ENCODE measurements around the gene ZFYVE28.
A peak's percentile ranks its signal among the peaks of the same experiment; 100 is the strongest.

Gene ZFYVE28

DNA sequence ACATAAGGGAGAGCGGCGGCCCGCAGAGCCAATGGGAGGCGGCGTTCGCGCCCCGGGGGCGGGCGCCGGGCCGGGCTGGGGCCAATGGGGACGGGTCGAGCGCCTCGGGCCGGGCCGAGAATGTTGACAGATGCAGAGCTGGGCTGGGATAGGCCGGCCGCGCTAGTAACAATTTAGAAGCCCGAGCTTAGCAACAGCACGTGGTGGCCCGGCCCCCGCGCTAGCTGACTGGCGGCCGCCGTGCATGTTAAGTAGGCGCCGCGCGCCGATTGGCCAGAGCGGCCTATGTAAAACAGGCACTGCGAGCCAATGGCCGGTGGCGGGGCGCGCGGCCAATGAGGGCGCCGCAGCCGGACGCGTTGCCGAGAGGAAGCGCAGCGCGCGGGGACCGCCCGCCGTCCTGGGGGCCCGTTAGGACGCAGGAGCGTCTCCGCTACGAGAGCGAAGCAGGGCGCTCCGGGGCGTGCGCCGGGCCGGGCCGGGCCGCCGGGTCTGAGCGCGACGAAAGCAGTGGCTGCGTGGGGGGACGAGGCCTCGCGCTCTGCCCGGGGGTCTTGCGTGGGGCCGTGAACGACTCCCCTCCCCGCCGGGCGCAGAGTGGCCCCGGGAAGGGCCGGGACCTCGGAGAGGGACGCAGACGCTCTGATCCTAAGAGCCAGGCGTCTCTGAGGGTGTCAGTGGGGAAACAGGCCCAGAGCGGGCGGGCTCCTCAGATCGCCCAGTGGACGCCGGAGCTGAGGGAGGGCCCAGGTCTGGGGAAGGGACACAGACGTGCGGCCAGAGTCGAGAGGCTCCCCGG lies 156.1 kb downstream of the ZFYVE28 start:
- no peaks in the 10 kb centered on the region for H3K27me3 ChIP-seq (ENCODE audit: control insufficient read depth, insufficient read depth, low read length)
- peaks cover 27% of the 10 kb centered on the region for H3K36me3 ChIP-seq (ENCODE audit: insufficient read depth, low read length)
- H3K4me3 ChIP-seq (ENCODE audit: low read length): peak overlapping the region; percentile 95
- H3K9me3 ChIP-seq (replicated peaks; ENCODE audit: low read length): no peaks in the 10 kb centered on the region
- H3K9ac ChIP-seq (ENCODE audit: low read depth, low read length): peak overlapping the region; percentile 89
- peak overlapping the region; percentile 89 for H3K4me2 ChIP-seq (ENCODE audit: low read length)
- H3K4me1 ChIP-seq (ENCODE audit: control insufficient read depth, insufficient read depth, low read length): peaks cover 58% of the 10 kb centered on the region

DNA sequence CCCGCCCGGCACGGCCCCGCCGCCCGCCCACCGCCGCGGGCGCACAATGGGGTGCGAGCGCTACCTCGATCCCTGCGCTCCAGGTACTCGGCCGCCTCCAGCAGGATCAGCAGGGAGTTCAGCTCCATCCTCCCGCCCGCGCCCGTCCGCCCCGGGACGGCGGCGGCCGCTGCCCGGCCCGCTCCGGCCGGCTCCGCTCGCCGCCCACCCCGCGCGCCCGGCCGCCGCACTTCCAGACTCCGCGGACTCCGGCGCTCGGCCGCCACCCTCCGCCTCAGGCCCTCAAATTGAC lies 156.6 kb downstream of the ZFYVE28 start, which contains the start of gene MXD4:
Gene MXD4 (minus strand): TSS at position 257 of the 292 bp plus-strand sequence. CDS start 129 bp downstream, at position 128.
- Histone ChIP-seq H3K36me3 (ENCODE audit: insufficient read depth, low read length) (peaks cover 31% of the 10 kb centered on the region), H3K4me2 (ENCODE audit: low read length) (peak within 1 kb of the TSS; percentile 100), H3K4me1 (ENCODE audit: control insufficient read depth, insufficient read depth, low read length) (peaks cover 61% of the 10 kb centered on the region), H3K9me3 (replicated peaks; ENCODE audit: low read length) (no peaks in the 10 kb centered on the region), H3K27me3 (ENCODE audit: control insufficient read depth, insufficient read depth, low read length) (no peaks in the 10 kb centered on the region), H3K4me3 (ENCODE audit: low read length) (peak within 1 kb of the TSS; percentile 95), H3K9ac (ENCODE audit: low read depth, low read length) (peak within 1 kb of the TSS; percentile 95)

DNA sequence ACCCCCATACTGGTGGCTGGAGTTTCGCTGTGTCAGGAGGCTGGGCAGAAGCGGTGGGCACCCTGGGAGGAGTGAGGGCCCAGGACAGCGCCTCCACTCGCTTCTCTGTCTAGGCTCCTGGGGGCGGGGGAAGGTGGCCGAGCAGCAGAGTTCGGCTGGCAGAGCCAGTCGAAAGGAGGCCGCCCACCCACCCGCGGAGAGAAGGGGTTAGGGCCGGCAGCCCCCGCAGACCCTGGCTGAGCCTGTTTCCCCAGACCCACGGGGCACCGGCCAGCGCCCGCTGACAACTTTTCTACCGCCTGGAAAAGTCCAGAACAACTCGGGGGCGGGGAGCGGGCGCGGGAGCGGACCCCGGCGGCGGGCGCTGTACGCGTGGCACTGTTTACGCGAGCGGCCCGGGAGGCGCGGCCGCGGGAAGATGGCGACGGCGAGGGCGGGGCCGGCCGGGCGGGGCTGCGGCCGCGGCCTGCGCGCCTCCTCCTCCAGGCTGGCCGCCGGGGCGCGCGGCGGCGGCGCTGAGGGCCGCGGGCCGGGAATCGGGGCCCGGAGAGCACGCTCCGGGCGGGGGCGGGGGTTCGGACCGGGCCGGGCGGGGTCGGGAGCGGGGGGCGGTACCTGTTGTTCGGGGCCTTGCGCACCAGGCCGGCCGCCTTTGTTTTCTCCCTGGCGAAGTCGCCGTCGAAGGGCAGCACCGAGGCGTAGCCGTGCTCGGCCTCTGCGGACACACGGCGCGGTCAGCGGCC lies 157.2 kb downstream of the ZFYVE28 start:
- peak overlapping the region; percentile 95 for H3K4me3 ChIP-seq (ENCODE audit: low read length)
- H3K9me3 ChIP-seq (replicated peaks; ENCODE audit: low read length): no peaks in the 10 kb centered on the region
- no peaks in the 10 kb centered on the region for H3K27me3 ChIP-seq (ENCODE audit: control insufficient read depth, insufficient read depth, low read length)
- H3K36me3 ChIP-seq (ENCODE audit: insufficient read depth, low read length): peaks cover 35% of the 10 kb centered on the region
- peaks cover 61% of the 10 kb centered on the region for H3K4me1 ChIP-seq (ENCODE audit: control insufficient read depth, insufficient read depth, low read length)
- peak overlapping the region; percentile 100 for H3K4me2 ChIP-seq (ENCODE audit: low read length)
- peak overlapping the region; percentile 95 for H3K9ac ChIP-seq (ENCODE audit: low read depth, low read length)

DNA sequence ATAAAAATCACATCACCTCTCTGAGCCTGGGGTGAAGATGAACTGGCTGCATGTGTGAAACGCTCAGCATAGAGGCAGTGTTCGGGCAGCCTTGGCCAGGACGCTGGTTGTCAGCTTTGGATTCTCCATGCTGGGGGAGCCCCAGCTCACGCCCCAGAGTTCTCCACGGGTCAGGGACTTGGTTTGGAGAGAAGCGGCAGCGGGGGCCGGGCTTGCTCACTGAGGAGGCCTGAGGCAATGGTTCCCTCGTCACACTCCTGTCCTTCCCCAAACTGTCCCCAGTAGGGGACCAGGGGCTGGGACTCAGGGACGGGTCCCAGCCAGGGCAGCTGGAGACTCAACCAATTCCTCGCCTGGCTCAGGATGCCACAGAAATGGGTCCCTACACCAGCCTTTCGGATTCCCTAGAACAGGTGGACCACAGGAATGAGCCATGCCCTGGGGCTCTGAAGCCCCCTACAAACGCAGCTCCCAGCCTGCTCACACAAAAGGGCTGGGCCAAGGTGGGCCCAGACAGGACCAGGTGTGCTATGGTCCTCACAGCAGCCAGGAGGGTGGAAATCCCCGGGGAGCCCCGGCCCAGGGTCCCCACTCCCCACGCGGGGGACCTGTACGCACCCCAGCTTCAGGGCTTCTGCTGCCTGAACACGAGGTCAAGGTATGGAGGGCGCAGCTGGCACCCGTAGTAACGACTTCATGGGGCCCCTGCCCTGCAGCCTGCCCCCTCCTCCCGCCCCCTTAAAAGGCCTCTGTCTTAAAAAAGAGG lies 157.9 kb downstream of the ZFYVE28 start:
- H3K27me3 ChIP-seq (ENCODE audit: control insufficient read depth, insufficient read depth, low read length): no peaks in the 10 kb centered on the region
- peaks cover 61% of the 10 kb centered on the region for H3K4me1 ChIP-seq (ENCODE audit: control insufficient read depth, insufficient read depth, low read length)
- H3K36me3 ChIP-seq (ENCODE audit: insufficient read depth, low read length): peaks cover 39% of the 10 kb centered on the region
- peak overlapping the region; percentile 100 for H3K4me2 ChIP-seq (ENCODE audit: low read length)
- H3K4me3 ChIP-seq (ENCODE audit: low read length): peak overlapping the region; percentile 95
- H3K9ac ChIP-seq (ENCODE audit: low read depth, low read length): peak overlapping the region; percentile 95
- H3K9me3 ChIP-seq (replicated peaks; ENCODE audit: low read length): no peaks in the 10 kb centered on the region

DNA sequence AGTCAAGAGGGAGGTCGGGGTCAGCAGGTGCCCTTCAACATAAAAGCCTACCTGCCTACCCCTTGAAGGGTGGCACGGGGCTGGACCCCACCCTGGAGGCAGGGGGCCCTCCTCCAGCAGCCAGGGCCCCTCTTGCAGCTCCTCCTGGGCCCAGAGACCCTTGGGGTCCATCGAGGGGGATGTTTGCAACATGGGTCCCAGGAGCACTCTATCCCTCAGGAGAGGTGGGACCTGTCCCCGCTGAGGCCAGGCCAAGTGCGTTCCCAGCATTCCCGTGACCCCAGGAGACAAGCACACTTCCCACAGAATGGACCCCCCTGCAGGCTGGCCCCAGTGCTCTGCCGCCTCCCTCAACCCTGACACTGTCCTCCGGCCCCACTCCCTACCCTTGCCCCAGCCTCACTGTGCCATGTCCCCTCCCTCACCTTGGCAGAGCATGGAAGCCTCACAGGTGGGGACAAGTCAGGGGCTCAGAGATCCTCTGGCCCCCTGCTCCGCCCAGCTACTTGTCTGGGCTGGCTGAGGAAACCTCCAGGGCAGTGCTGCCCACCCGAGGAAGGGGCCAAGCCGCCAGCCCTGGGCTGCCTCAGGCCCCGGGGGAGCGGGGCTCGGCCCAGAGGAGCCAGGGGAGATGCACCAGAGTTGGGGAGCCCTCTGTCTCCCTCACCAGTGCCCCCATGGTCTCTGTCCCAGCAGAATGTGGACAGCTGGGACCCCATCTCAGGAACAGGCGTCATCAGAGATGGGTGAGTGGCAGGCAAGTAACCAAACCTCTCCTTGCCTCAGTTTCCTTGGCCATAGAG lies 158.7 kb downstream of the ZFYVE28 start:
- H3K4me2 ChIP-seq (ENCODE audit: low read length): peak overlapping the region; percentile 100
- H3K9ac ChIP-seq (ENCODE audit: low read depth, low read length): peak overlapping the region; percentile 95
- H3K9me3 ChIP-seq (replicated peaks; ENCODE audit: low read length): no peaks in the 10 kb centered on the region
- peaks cover 42% of the 10 kb centered on the region for H3K36me3 ChIP-seq (ENCODE audit: insufficient read depth, low read length)
- H3K4me1 ChIP-seq (ENCODE audit: control insufficient read depth, insufficient read depth, low read length): peaks cover 62% of the 10 kb centered on the region
- peak overlapping the region; percentile 95 for H3K4me3 ChIP-seq (ENCODE audit: low read length)
- no peaks in the 10 kb centered on the region for H3K27me3 ChIP-seq (ENCODE audit: control insufficient read depth, insufficient read depth, low read length)

DNA sequence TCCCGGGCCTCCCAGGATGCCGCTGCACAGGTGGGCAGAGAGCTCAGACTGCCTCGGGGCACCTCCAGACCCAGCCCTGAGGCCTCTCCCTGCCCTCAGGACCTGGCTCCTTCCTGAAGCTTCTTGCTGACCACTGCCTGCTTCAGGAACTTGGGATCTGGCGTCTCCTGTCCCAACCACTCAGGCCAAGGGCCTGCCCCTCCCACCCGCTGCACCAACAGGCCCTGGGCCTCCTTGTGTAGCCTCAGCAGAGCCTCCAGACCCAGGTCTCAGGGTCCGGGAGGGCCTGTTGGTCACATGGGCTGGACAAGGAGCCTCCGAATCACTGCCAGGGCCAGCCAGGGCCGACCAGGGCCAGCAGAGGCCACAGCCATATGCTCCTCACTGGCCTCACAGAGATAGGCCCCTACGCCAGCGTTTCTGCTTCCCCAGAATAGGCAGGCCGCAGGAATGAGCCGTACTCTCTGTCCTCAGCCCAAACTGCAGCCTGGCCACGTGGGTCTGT lies 159.4 kb downstream of the ZFYVE28 start:
- peak overlapping the region; percentile 95 for H3K4me3 ChIP-seq (ENCODE audit: low read length)

DNA sequence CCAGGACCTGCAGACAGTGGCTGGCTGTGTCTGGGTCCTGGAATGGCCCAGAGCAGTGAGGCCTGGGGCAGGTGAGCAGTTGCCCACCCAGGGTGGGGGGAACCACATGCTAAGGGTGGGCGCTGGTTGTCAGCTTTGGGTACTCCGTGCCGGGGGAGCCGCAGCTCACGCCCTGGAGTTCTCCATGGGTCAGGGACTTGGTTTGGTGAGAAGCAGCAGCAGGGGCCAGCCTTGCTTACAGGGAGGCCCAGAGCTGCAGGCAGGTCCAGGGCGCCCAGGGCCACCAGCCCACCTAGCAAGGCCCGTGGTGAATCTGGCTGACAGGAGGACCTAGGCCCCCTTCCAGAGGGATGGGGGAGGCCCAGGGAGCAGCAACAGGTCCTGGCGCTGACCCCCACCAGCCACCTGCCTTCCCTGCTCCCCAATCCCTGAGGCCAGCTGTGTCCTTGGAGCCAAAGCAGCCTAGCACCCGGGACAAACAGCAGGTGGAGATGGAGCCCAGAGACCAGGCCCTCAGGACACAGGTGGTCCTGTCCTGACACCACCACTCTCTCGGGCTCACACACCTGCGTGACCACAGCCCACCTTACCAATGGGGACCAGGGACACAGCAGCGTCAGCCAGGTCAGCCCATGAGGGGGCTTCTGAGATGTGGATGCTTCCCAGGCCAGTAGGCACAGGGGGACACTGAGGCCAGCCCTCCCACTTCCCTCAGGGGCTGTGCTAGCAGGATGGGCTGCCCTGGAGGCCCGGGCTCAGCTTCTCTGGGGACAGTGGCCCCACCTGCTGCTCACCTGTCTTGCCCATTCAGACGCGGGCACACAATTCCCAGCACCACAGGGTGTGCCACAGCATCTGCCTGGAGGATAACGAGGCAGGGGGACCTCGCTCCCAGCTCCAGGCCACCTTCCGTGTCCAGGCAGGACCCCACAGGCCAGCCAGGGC lies 160.1 kb downstream of the ZFYVE28 start:
- Histone ChIP-seq H3K4me2 (ENCODE audit: low read length) (peak overlapping the region; percentile 100), H3K9me3 (replicated peaks; ENCODE audit: low read length) (no peaks in the 10 kb centered on the region), H3K36me3 (ENCODE audit: insufficient read depth, low read length) (peaks cover 56% of the 10 kb centered on the region), H3K27me3 (ENCODE audit: control insufficient read depth, insufficient read depth, low read length) (no peaks in the 10 kb centered on the region), H3K4me1 (ENCODE audit: control insufficient read depth, insufficient read depth, low read length) (peaks cover 62% of the 10 kb centered on the region), H3K4me3 (ENCODE audit: low read length) (peak overlapping the region; percentile 95), H3K9ac (ENCODE audit: low read depth, low read length) (peak overlapping the region; percentile 36)

More for the DNA sequence above, 159.4 kb downstream of the ZFYVE28 start:
- Histone ChIP-seq H3K9me3 (replicated peaks; ENCODE audit: low read length) (no peaks in the 10 kb centered on the region), H3K4me2 (ENCODE audit: low read length) (peak overlapping the region; percentile 100), H3K27me3 (ENCODE audit: control insufficient read depth, insufficient read depth, low read length) (no peaks in the 10 kb centered on the region), H3K9ac (ENCODE audit: low read depth, low read length) (peak overlapping the region; percentile 95), H3K36me3 (ENCODE audit: insufficient read depth, low read length) (peaks cover 49% of the 10 kb centered on the region), H3K4me1 (ENCODE audit: control insufficient read depth, insufficient read depth, low read length) (peaks cover 62% of the 10 kb centered on the region)

DNA sequence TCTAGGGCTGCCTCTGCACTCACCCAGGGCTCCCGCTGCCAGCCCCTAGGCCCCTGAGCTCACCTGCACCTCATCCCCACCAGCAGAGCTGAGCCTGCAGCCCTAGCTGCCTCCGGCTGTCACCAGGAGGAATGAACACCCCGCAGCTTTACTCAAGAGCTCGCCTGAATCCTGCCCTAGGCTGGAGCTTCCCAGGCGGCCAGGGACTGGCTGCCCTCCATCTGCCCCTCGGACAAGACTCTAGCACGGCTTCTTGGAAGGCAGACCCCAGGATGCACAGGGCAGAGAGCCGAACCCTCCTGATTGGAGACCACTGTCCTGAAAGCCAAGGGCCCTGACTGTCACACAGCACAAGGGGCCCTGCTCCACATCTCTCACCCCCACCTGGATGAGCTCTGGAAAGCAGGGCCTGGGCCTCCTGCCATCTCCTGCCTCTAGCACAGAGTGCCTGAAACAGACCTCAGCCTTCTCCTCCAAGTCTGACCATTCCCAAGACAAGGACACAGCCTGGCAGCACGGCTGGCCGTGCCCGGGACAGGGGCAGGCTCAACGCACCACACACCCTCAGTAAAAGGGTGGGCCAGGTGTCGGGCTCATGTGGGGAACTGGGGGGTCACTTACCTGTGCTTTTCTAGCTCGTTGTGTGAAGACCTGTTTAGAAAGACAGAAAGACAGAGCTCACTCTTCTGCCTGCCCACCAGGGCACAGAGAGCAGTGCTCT lies 160.9 kb downstream of the ZFYVE28 start:
- Histone ChIP-seq H3K27me3 (ENCODE audit: control insufficient read depth, insufficient read depth, low read length) (no peaks in the 10 kb centered on the region), H3K4me3 (ENCODE audit: low read length) (peak overlapping the region; percentile 55), H3K9ac (ENCODE audit: low read depth, low read length) (peak overlapping the region; percentile 53), H3K4me2 (ENCODE audit: low read length) (peak overlapping the region; percentile 76), H3K36me3 (ENCODE audit: insufficient read depth, low read length) (peaks cover 63% of the 10 kb centered on the region), H3K4me1 (ENCODE audit: control insufficient read depth, insufficient read depth, low read length) (peaks cover 57% of the 10 kb centered on the region), H3K9me3 (replicated peaks; ENCODE audit: low read length) (no peaks in the 10 kb centered on the region)

DNA sequence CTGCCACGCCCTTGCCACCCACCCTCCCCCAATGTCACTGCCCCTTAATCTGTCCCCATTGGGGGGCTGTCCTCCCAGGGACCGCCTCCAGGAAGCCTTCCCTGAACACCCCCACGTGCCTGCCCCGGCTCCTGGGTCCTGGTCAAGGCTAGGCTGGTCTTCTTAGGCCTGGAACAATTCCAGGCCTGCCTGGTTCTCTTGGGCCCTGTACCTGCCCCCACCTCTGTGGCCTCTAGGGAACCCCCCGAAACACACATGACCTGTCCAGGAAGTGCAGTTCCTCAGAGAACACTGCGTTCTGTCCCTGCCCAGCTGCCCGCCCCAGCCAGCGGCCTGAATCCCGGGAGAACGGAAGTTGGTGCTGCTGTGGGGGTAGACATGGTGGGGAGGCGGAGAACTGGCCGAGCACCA lies 161.7 kb downstream of the ZFYVE28 start:
- Histone ChIP-seq H3K4me2 (ENCODE audit: low read length) (peak overlapping the region; percentile 76), H3K4me1 (ENCODE audit: control insufficient read depth, insufficient read depth, low read length) (peaks cover 57% of the 10 kb centered on the region), H3K9ac (ENCODE audit: low read depth, low read length) (peak overlapping the region; percentile 53), H3K36me3 (ENCODE audit: insufficient read depth, low read length) (peaks cover 69% of the 10 kb centered on the region), H3K27me3 (ENCODE audit: control insufficient read depth, insufficient read depth, low read length) (no peaks in the 10 kb centered on the region), H3K4me3 (ENCODE audit: low read length) (peak overlapping the region; percentile 55), H3K9me3 (replicated peaks; ENCODE audit: low read length) (no peaks in the 10 kb centered on the region)

Measured in skeletal muscle satellite cell (primary cell).